ENCODE results near the gene RAPGEFL1. TPM values are rescaled to one million over a fixed set of nuclear protein-coding genes. Genes with fewer than 3 reads are reported as not detected.

Gene RAPGEFL1
- total and polyA plus RNA-seq, 2 of the 8 experiments (the other 6 are each of a cell fraction or from before 2014, with no cell fraction given) = 20.0 to 20.2 TPM

DNA sequence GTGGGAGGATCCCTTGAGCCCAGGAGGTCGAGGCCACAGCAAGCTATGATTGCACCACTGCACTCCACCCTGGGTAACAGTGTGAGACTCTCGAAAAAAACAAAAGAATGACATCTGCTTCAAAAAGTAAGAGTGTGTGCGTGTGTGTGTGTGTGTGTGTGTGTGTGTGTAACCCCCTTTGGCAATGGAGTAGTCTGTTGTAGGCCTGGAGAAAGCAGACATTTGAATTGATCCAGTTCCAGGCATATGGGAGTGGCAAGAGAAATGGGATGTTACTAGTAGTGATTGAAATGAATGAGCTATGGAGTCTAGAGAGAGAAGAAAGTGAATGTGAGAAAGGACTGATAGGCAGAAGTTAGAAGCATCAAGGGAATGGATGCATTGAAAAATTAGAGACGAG lies 27.0 kb upstream of the RAPGEFL1 start:
- no peak overlapping the region for H2AFZ ChIP-seq (ENCODE audit: low read length)
- no peaks in the 10 kb centered on the region for H3K23me2 ChIP-seq (ENCODE audit: low read depth, low read length)
- WGBS, 2 experiments (ENCODE audit: extremely low coverage in 1 of 2, insufficient coverage in 1 of 2, insufficient read length in 1 of 2, insufficient replicate concordance in 2 of 2, low coverage in 1 of 2, low lambda C conversion rate in 2 of 2, missing lambda C conversion rate in 1 of 2) = 87% methylated on average over 4 of the region's 4 CpGs; no CpG with 5 or more reads in 1 of the 2 experiments
- H3K4ac ChIP-seq (replicated peaks; ENCODE audit: insufficient read length, low read depth, low read length) = no peak overlapping the region
- H4K91ac ChIP-seq (replicated peaks; ENCODE audit: insufficient read length, low read length) = no peak overlapping the region
- peaks cover 3 to 77% (median 33%) of the 10 kb centered on the region in 4 experiments; a peak in 7 of 8 replicates for H3K36me3 ChIP-seq (ENCODE audit: control insufficient read depth in 2 of 4, insufficient read depth in 4 of 4, low read length in 3 of 4)
- H4K20me1 ChIP-seq (replicated peaks in 1 of 2; ENCODE audit: control insufficient read depth in 1 of 2, insufficient read depth in 2 of 2, low read length in 2 of 2) = peaks cover 0 to 3% of the 10 kb centered on the region in 2 experiments
- H3K4me3 ChIP-seq (ENCODE audit: extremely low read depth in 1 of 4, insufficient read depth in 2 of 4, low read depth in 3 of 4, low read length in 4 of 4) = no peak overlapping the region
- H2BK120ac ChIP-seq (replicated peaks; ENCODE audit: low read depth, low read length) = no peak overlapping the region
- FAIRE-seq (no peak), DNase-seq (ENCODE audit: low read depth in 1 of 2, low spot score in 2 of 2) (no peak)
- no peak overlapping the region for H2BK12ac ChIP-seq (ENCODE audit: low read depth, low read length)
- H2AK5ac ChIP-seq (ENCODE audit: low read depth, low read length) = no peak overlapping the region
- H3K56ac ChIP-seq (replicated peaks; ENCODE audit: insufficient read length, low read depth, low read length) = no peak overlapping the region
- no peak overlapping the region for H3K18ac ChIP-seq (ENCODE audit: extremely low read depth, low read length)
- no peak overlapping the region for H3K14ac ChIP-seq (ENCODE audit: insufficient read length)
- no peak overlapping the region for H3K9ac ChIP-seq (replicated peaks in 1 of 4; ENCODE audit: extremely low read depth in 1 of 4, low read depth in 3 of 4, low read length in 3 of 4)
- H2BK15ac ChIP-seq (ENCODE audit: low read length) = no peak overlapping the region
- peaks cover 4% of the 10 kb centered on the region for H3K79me1 ChIP-seq (ENCODE audit: low read depth, low read length)
- H3K27me3 ChIP-seq (replicated peaks in 1 of 4; ENCODE audit: control insufficient read depth in 3 of 4, extremely low read depth in 1 of 4, insufficient read depth in 3 of 4, low read length in 3 of 4) = no peaks in the 10 kb centered on the region
- no peaks in the 10 kb centered on the region for H3K9me3 ChIP-seq (ENCODE audit: insufficient read depth in 2 of 2, low read depth in 1 of 2, low read length in 1 of 2)
- no peak overlapping the region for H3K23ac ChIP-seq (ENCODE audit: insufficient read length)
- H2BK20ac ChIP-seq (ENCODE audit: low read length) = no peak overlapping the region
- no peak overlapping the region for H4K8ac ChIP-seq (ENCODE audit: extremely low read depth, insufficient read depth, low read length)
- H2BK5ac ChIP-seq (ENCODE audit: low read depth, low read length) = no peak overlapping the region
- CTCF ChIA-PET (ENCODE audit: partially characterized antibody) = interaction anchor here (0.6 to 4.0 kb wide), 3 partner anchors 18 to 879 kb away, joined by 3 to 17 read pairs (median 3); no protein-coding TSS in a partner anchor
- POLR2A ChIA-PET (ENCODE audit: partially characterized antibody) = interaction anchor here (1.9 to 6.3 kb wide), 5 partner anchors 11 to 26 kb away, joined by 7 to 41 read pairs (median 10); partner anchors contain the start of gene CASC3
- no peak overlapping the region for H4K5ac ChIP-seq (ENCODE audit: insufficient read length, low read depth, low read length)
- TF ChIP-seq CBX8 (IDR thresholded peaks at IDR 0.05; ENCODE audit: borderline replicate concordance, low read depth, low read length) = no peak
- TF ChIP-seq TEAD4 (IDR thresholded peaks at IDR 0.05; ENCODE audit: low read depth, low read length) = no peak
- no peak overlapping the region for H3K4me2 ChIP-seq (ENCODE audit: insufficient read depth in 1 of 2, low read depth in 2 of 2, low read length in 2 of 2)
- H3K27ac ChIP-seq (ENCODE audit: low read depth, low read length) = no peak overlapping the region
- H3K4me1 ChIP-seq (replicated peaks in 1 of 4; ENCODE audit: control insufficient read depth in 3 of 4, insufficient read depth in 4 of 4, low read length in 3 of 4) = no peaks in the 10 kb centered on the region
- peaks cover 5 to 82% of the 10 kb centered on the region in 2 experiments; a peak in 3 of 4 replicates for H3K79me2 ChIP-seq (ENCODE audit: control insufficient read depth in 1 of 2, insufficient read depth in 2 of 2, low read length in 2 of 2)

Measured in H1 (cell line).